Measurements from ENCODE around the gene UTP14A.
"Not testable (repeated sequence)": the region's sequence is repeated elsewhere in the genome, so short reads cannot be mapped to it uniquely, and the experiment has no call there.

GRCh38 chrX:129866321-129866720, 39.6 kb upstream of the UTP14A start:
- TF ChIP-seq CTCF (IDR thresholded peaks at IDR 0.05; ENCODE audit: poor library complexity); EZH2 (IDR thresholded peaks at IDR 0.05; ENCODE audit: borderline replicate concordance); EZH2phosphoT487 (IDR thresholded peaks at IDR 0.05; ENCODE audit: low read depth, severe bottlenecking, unreplicated experiment): not testable (repeated sequence)

All from hepatocyte (in vitro differentiated cells).